HCT116 (cell line): ENCODE measurements around the gene PUM1. TPM values are rescaled to one million over a fixed set of nuclear protein-coding genes. Genes with fewer than 3 reads are reported as not detected.

Experiments
- ATAC-seq: fragments of 200-7000 bp; cut with Tn5 transposase; 2 replicates; pipeline ENCODE4 v1.9.1; 2020; ENCODE audit warnings: mild to moderate bottlenecking, moderate library complexity
- BruUV-seq: library from RNA; stranded (reverse); fragments of 400-500 nt; replicated peaks from 2 replicates; lab custom pipeline; 2021; lab: Mats Ljungman, UMichigan
- CTCF ChIA-PET: fragments of 300-600 bp; sonication (Branson Sonifier 250); formaldehyde crosslinking; loops from one replicate; lab custom pipeline; 2021; ENCODE audit warnings: antibody characterized with exemption; lab: Charles Lee
- POLR2A ChIA-PET: fragments of 300-600, 350-600 bp; sonication (Branson Sonifier 250); formaldehyde crosslinking; loops from one replicate; lab custom pipeline; 2021; ENCODE audit warnings: antibody characterized with exemption; lab: Charles Lee
- RAD21 ChIA-PET, 2 experiments: fragments of 300-600 bp; sonication (Branson Sonifier 250); formaldehyde crosslinking; loops; one replicate each; lab custom pipeline; 2023; ENCODE audit warnings: low total read pairs in 2 of 2; ENCODE audit not compliant: uncharacterized antibody in 2 of 2, unreplicated experiment in 2 of 2, low non-redundant PET in 1 of 2; lab: Charles Lee
- DNase-seq: peaks from one replicate; pipeline ENCODE4 v3.0.0-alpha.2; 2010; ENCODE audit warnings: low read depth, low spot score
- H2AFZ ChIP-seq: fragments of 200-600 bp; shearing (Covaris generic), sonication (generic); 2 replicates; pipeline ENCODE4 v1.6.1; 2017; ENCODE audit warnings: low read depth, mixed run types, mixed read lengths, antibody characterized with exemption, low read length; ENCODE audit not compliant: poor library complexity, severe bottlenecking
- H3K27ac ChIP-seq: 2 replicates; pipeline ENCODE4 v1.5.1; 2012; ENCODE audit warnings: low read depth, low read length
- H3K27me3 ChIP-seq: fragments of 200-600 bp; sonication (generic); 2 replicates; pipeline ENCODE4 v1.6.1; 2016; ENCODE audit warnings: mixed run types, low read length, mixed read lengths; ENCODE audit not compliant: insufficient read depth
- H3K36me3 ChIP-seq, 2 experiments: fragments of 200-500 bp in 1 of 2; fragments of 200-600 bp in 1 of 2; sonication (Bioruptor generic) in 1 of 2; sonication (generic) in 1 of 2; 2 replicates each; pipeline versions ENCODE4 v1.5.1 to v1.6.1; 2014 to 2016; ENCODE audit warnings: low read length in 2 of 2, inconsistent platforms in 1 of 2, mixed read lengths in 1 of 2, mixed run types in 1 of 2; ENCODE audit not compliant: insufficient read depth in 2 of 2, control insufficient read depth in 1 of 2
- H3K4me1 ChIP-seq, 2 experiments: fragments of 200-600 bp in 1 of 2; sonication (generic) in 1 of 2; 2 replicates each; pipeline versions ENCODE4 v1.5.1 to v1.6.1; 2012 to 2017; ENCODE audit warnings: low read length in 2 of 2, inconsistent platforms in 1 of 2, mild to moderate bottlenecking in 1 of 2, mixed read lengths in 1 of 2, mixed run types in 1 of 2, moderate library complexity in 1 of 2; ENCODE audit not compliant: insufficient read depth in 2 of 2, control insufficient read depth in 1 of 2
- H3K4me2 ChIP-seq: fragments of 200-600 bp; sonication (generic); 2 replicates; pipeline ENCODE4 v1.6.1; 2017; ENCODE audit warnings: mixed run types, low read length, mixed read lengths
- H3K4me3 ChIP-seq, 2 experiments: fragments of 200-600 bp in 1 of 2; sonication (generic) in 1 of 2; replicated peaks in 1 of 2; 2 replicates each; pipeline ENCODE4 v1.5.1; 2011 to 2016; ENCODE audit warnings: low read length in 2 of 2, control low read depth in 1 of 2, low read depth in 1 of 2, mild to moderate bottlenecking in 1 of 2, mixed read lengths in 1 of 2, mixed run types in 1 of 2
- H3K79me2 ChIP-seq: fragments of 200-600 bp; sonication (generic); 2 replicates; pipeline ENCODE4 v1.6.1; 2017; ENCODE audit warnings: mild to moderate bottlenecking, mixed run types, low read length, moderate library complexity, mixed read lengths; ENCODE audit not compliant: insufficient read depth
- H3K9ac ChIP-seq: fragments of 200-600 bp; sonication (generic); 2 replicates; pipeline ENCODE4 v1.6.1; 2016; ENCODE audit warnings: low read length, mixed read lengths
- H3K9me2 ChIP-seq: fragments of 200-600 bp; sonication (generic), shearing (Covaris generic); 2 replicates; pipeline ENCODE4 v1.6.1; 2017; ENCODE audit warnings: mixed run types, mild to moderate bottlenecking, moderate library complexity; ENCODE audit not compliant: insufficient read depth
- H3K9me3 ChIP-seq, 2 experiments: fragments of 200-500 bp in 1 of 2; fragments of 200-600 bp in 1 of 2; sonication (Bioruptor generic) in 1 of 2; sonication (generic) in 1 of 2; 2 replicates each; pipeline ENCODE4 v1.6.1; 2014 to 2017; ENCODE audit warnings: low read length in 2 of 2, mixed read lengths in 2 of 2, inconsistent platforms in 1 of 2, low read depth in 1 of 2, mild to moderate bottlenecking in 1 of 2, mixed run types in 1 of 2, moderate library complexity in 1 of 2; ENCODE audit not compliant: control insufficient read depth in 1 of 2, insufficient read depth in 1 of 2
- H4K20me1 ChIP-seq: fragments of 200-600 bp; sonication (generic), shearing (Covaris generic); 2 replicates; pipeline ENCODE4 v1.6.1; 2017; ENCODE audit warnings: mixed run types, mild to moderate bottlenecking, moderate library complexity; ENCODE audit not compliant: insufficient read depth
- ELF1 ChIP-seq: IDR thresholded peaks from 2 replicates; pipeline ENCODE4 v1.6.1; 2012; ENCODE audit warnings: low read depth, borderline replicate concordance
- JUND ChIP-seq: IDR thresholded peaks from 2 replicates; pipeline ENCODE4 v1.6.1; 2012
- SIN3A ChIP-seq: IDR thresholded peaks from 2 replicates; pipeline ENCODE4 v1.6.1; 2012; ENCODE audit warnings: low read depth
- TCF7L2 ChIP-seq: IDR thresholded peaks from 2 replicates; pipeline ENCODE4 v1.7.0; 2011; ENCODE audit warnings: borderline replicate concordance, inconsistent platforms; ENCODE audit not compliant: insufficient read depth, insufficient read length; ENCODE audit errors: extremely low read depth
- intact Hi-C: fragments of 100-400 bp; cut with micrococcal nuclease; formaldehyde crosslinking; loops from 2 replicates; pipeline ENCODE4 v1.10.0; 2022
- total RNA-seq: library from RNA; stranded (reverse); gene quantifications from one replicate; pipeline ENCODE4 v1.2.1, GENCODE V29; 2021; ENCODE audit not compliant: unreplicated experiment

The PUM1 gene
- total RNA-seq, 1 experiment from 2014 or later = 113 TPM

GRCh38 chr1:31055501-31055900, 10.0 kb downstream of the PUM1 start:
- Histone ChIP-seq H3K9me2 (no peaks in the 10 kb centered on the region), H3K27ac (no peak overlapping the region), H3K4me3 (no peak overlapping the region), H3K4me2 (no peak overlapping the region), H3K79me2 (peaks cover 100% of the 10 kb centered on the region), H3K4me1 (peaks cover 0 to 4% of the 10 kb centered on the region in 2 experiments; a peak in 1 of 4 replicates), H3K36me3 (peaks cover 24 to 33% of the 10 kb centered on the region in 2 experiments), H4K20me1 (peaks cover 36% of the 10 kb centered on the region), H2AFZ (no peak overlapping the region), H3K27me3 (no peaks in the 10 kb centered on the region), H3K9ac (no peak overlapping the region), H3K9me3 (no peaks in the 10 kb centered on the region)
- no peak for TF ChIP-seq TCF7L2
- 0 out of 2 replicates have a peak, but pooled peaks have one; percentile 9 for TF ChIP-seq JUND
- DNase-seq (no peak), ATAC-seq (no peak)
- ChIA-PET POLR2A (no interaction called here), CTCF (no interaction called here), RAD21 (no interaction called here)
- intact Hi-C loops = no loop called here
- BruUV-seq = no TSS peak

- Histone ChIP-seq H3K27ac (no peak overlapping the region), H3K9me2 (no peaks in the 10 kb centered on the region), H3K4me2 (no peak overlapping the region), H3K9ac (no peak overlapping the region), H3K36me3 (peaks cover 24 to 33% of the 10 kb centered on the region in 2 experiments), H2AFZ (no peak overlapping the region), H3K79me2 (peaks cover 100% of the 10 kb centered on the region), H3K4me1 (peaks cover 0 to 4% of the 10 kb centered on the region in 2 experiments; a peak in 1 of 4 replicates), H3K27me3 (no peaks in the 10 kb centered on the region), H3K9me3 (no peaks in the 10 kb centered on the region), H3K4me3 (no peak overlapping the region), H4K20me1 (peaks cover 34% of the 10 kb centered on the region)
- TF ChIP-seq ELF1 (no peak), SIN3A (0 out of 2 replicates have a peak, but pooled peaks have one; percentile 36)
- no TSS peak for BruUV-seq
- POLR2A ChIA-PET = no interaction called here
- DNase-seq (no peak), ATAC-seq (no peak)
- CTCF ChIA-PET = no interaction called here
- RAD21 ChIA-PET = no interaction called here
- intact Hi-C loops = no loop called here
Measured at GRCh38 chr1:31054958-31055481, 10.5 kb downstream of the PUM1 start.
